Activated T-helper 2 cell treated with anti-CD3 and anti-CD28 coated beads, Interferon-gamma antibody, Interleukin-2, Interleukin-4, amounts not matched to agents 10 μg/mL and 5 μg/mL and 100 μg/mL, durations not matched to agents 14 hours and 24 hours and 36 hours (primary cell): ENCODE results near the gene HAPLN2. TPM values are rescaled to one million over a fixed set of nuclear protein-coding genes. Genes with fewer than 3 reads are reported as not detected.

Experiments used
- DNase-seq: peaks from one replicate; pipeline ENCODE4 v3.0.0; 2021; ENCODE audit warnings: low spot score
- H3K27ac Mint-ChIP-seq: one replicate; pipeline ENCODE4 v1.8.0; 2021; ENCODE audit warnings: mixed read lengths
- H3K27me3 Mint-ChIP-seq: one replicate; pipeline ENCODE4 v1.8.0; 2021; ENCODE audit warnings: low read depth, mixed read lengths
- H3K36me3 Mint-ChIP-seq: one replicate; pipeline ENCODE4 v1.8.0; 2021; ENCODE audit warnings: low read depth, mixed read lengths
- H3K4me1 Mint-ChIP-seq: one replicate; pipeline ENCODE4 v1.8.0; 2021; ENCODE audit warnings: low read depth, mixed read lengths
- H3K4me3 Mint-ChIP-seq: one replicate; pipeline ENCODE4 v1.8.0; 2021; ENCODE audit warnings: low read depth, mild to moderate bottlenecking, moderate library complexity, mixed read lengths
- H3K9me3 Mint-ChIP-seq: one replicate; pipeline ENCODE4 v1.8.0; 2021; ENCODE audit warnings: mixed read lengths
- intact Hi-C: fragments of 100-400 bp; cut with micrococcal nuclease; formaldehyde crosslinking; loops from one replicate; pipeline ENCODE4 v1.15.1; 2023
- total RNA-seq: library from RNA; stranded (reverse); gene quantifications from 2 replicates; pipeline ENCODE4 v1.2.3, GENCODE V29; 2022

HAPLN2 gene
- total RNA-seq, 1 donor from 2014 or later = not detected

- no peaks in the 10 kb centered on the region for H3K36me3 Mint-ChIP-seq
- no peaks in the 10 kb centered on the region for H3K9me3 Mint-ChIP-seq
- H3K4me1 Mint-ChIP-seq = peaks cover 19% of the 10 kb centered on the region
- peaks cover 57% of the 10 kb centered on the region for H3K27me3 Mint-ChIP-seq
- intact Hi-C loops = no loop called here
- H3K4me3 Mint-ChIP-seq = no peak overlapping the region
- no peak overlapping the region for H3K27ac Mint-ChIP-seq
- DNase-seq = no peak
Observed at GRCh38 chr1:156645666-156646065, 26.5 kb downstream of the HAPLN2 start.

GRCh38 chr1:156646738-156647211 is 27.6 kb downstream of the HAPLN2 start:
- Mint-ChIP-seq H3K27ac (no peak overlapping the region), H3K4me3 (no peak overlapping the region), H3K27me3 (peaks cover 46% of the 10 kb centered on the region), H3K9me3 (no peaks in the 10 kb centered on the region), H3K4me1 (peaks cover 15% of the 10 kb centered on the region), H3K36me3 (no peaks in the 10 kb centered on the region)
- intact Hi-C loops = no loop called here
- DNase-seq = no peak

DNA sequence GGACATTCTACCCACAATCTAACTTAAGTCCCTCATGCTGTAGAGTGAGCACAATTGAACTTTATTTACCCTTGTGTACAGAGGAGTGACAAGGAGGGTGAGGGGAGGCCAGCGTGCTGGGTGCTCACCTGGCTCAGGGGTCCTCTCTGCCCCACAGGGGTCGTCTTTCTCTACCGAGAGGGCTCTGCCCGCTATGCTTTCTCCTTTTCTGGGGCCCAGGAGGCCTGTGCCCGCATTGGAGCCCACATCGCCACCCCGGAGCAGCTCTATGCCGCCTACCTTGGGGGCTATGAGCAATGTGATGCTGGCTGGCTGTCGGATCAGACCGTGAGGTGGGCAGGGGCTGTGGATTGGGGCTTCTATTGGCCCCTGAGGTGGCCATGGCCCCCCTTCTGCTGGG is 28.1 kb downstream of the HAPLN2 start:
- intact Hi-C loops = no loop called here
- H3K9me3 Mint-ChIP-seq = no peaks in the 10 kb centered on the region
- peaks cover 15% of the 10 kb centered on the region for H3K4me1 Mint-ChIP-seq
- H3K36me3 Mint-ChIP-seq = no peaks in the 10 kb centered on the region
- H3K4me3 Mint-ChIP-seq = no peak overlapping the region
- H3K27ac Mint-ChIP-seq = no peak overlapping the region
- DNase-seq = no peak
- H3K27me3 Mint-ChIP-seq = peaks cover 49% of the 10 kb centered on the region

- Mint-ChIP-seq H3K27ac (no peak overlapping the region), H3K36me3 (no peaks in the 10 kb centered on the region), H3K4me3 (no peak overlapping the region), H3K9me3 (no peaks in the 10 kb centered on the region), H3K4me1 (peaks cover 7% of the 10 kb centered on the region), H3K27me3 (peaks cover 44% of the 10 kb centered on the region)
- DNase-seq = no peak
- intact Hi-C loops = no loop called here
Observed at GRCh38 chr1:156648496-156648895, 29.3 kb downstream of the HAPLN2 start.

DNA sequence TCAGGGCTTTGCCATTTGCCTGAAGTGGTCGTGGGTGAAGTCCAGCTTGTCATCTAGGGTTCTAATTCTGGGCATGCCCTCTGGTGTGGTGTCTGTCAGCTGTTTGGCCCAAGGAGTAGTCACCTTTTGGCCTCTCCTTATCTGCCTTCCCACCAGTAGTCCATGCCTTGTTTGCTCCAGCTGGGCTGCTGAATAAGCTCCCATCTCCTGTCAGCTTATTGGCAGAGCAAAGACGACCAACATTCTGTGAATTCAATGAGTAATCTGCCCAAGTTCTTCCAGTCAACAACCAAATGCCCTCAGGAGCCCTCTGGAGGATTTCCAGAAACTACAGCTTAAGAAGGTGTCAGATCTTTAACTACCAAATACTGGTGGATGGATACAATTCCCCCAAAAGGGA is 29.7 kb downstream of the HAPLN2 start:
- H3K36me3 Mint-ChIP-seq = no peaks in the 10 kb centered on the region
- peaks cover 2% of the 10 kb centered on the region for H3K4me1 Mint-ChIP-seq
- peaks cover 42% of the 10 kb centered on the region for H3K27me3 Mint-ChIP-seq
- H3K4me3 Mint-ChIP-seq = no peak overlapping the region
- DNase-seq = no peak
- no peak overlapping the region for H3K27ac Mint-ChIP-seq
- intact Hi-C loops = no loop called here
- no peaks in the 10 kb centered on the region for H3K9me3 Mint-ChIP-seq

DNA sequence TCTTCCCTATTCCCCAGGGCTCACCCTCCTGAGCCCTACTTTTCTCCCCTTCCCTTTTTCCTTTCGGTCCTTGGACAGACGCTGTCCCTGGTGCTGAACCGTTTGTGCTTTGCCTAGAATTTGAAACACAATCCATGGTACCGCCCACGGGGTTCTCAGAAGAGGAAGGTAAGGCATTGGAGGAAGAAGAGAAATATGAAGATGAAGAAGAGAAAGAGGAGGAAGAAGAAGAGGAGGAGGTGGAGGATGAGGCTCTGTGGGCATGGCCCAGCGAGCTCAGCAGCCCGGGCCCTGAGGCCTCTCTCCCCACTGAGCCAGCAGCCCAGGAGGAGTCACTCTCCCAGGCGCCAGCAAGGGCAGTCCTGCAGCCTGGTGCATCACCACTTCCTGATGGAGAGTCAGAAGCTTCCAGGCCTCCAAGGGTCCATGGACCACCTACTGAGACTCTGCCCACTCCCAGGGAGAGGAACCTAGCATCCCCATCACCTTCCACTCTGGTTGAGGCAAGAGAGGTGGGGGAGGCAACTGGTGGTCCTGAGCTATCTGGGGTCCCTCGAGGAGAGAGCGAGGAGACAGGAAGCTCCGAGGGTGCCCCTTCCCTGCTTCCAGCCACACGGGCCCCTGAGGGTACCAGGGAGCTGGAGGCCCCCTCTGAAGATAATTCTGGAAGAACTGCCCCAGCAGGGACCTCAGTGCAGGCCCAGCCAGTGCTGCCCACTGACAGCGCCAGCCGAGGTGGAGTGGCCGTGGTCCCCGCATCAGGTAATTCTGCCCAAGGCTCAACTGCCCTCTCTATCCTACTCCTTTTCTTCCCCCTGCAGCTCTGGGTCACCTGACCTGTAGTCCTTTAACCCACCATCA is 33.1 kb downstream of the HAPLN2 start:
- DNase-seq = no peak
- H3K36me3 Mint-ChIP-seq = no peaks in the 10 kb centered on the region
- no peak overlapping the region for H3K27ac Mint-ChIP-seq
- H3K27me3 Mint-ChIP-seq = peaks cover 48% of the 10 kb centered on the region
- no peak overlapping the region for H3K4me3 Mint-ChIP-seq
- intact Hi-C loops = no loop called here
- H3K9me3 Mint-ChIP-seq = no peaks in the 10 kb centered on the region
- H3K4me1 Mint-ChIP-seq = peaks cover 6% of the 10 kb centered on the region

GRCh38 chr1:156652992-156653355 is 33.8 kb downstream of the HAPLN2 start:
- H3K27me3 Mint-ChIP-seq = peaks cover 49% of the 10 kb centered on the region
- H3K27ac Mint-ChIP-seq = no peak overlapping the region
- intact Hi-C loops = no loop called here
- no peaks in the 10 kb centered on the region for H3K36me3 Mint-ChIP-seq
- no peak for DNase-seq
- H3K4me3 Mint-ChIP-seq = no peak overlapping the region
- peaks cover 11% of the 10 kb centered on the region for H3K4me1 Mint-ChIP-seq
- H3K9me3 Mint-ChIP-seq = no peaks in the 10 kb centered on the region

DNA sequence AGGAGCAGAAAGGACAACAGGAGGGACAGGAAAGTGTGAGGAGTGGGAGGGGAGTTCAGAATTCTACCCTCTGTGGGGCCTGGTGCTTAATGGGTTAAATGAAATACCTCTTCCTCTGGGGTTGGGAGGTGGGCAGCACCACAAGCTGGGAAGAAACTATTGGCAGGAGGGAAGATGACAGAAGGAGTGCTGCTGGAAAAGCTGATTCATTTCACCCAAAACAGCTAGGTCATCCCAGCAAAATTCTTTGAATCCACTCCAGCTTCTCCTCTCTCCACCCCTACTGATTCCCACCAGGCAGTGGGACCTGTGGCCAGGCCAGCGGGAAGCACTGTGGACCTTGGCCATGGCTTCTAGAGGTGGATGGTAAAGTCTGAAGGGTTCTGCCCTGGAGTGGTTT is 35.5 kb downstream of the HAPLN2 start:
- DNase-seq = no peak
- H3K4me1 Mint-ChIP-seq = peaks cover 20% of the 10 kb centered on the region
- peaks cover 40% of the 10 kb centered on the region for H3K27me3 Mint-ChIP-seq
- intact Hi-C loops = no loop called here
- no peak overlapping the region for H3K27ac Mint-ChIP-seq
- no peaks in the 10 kb centered on the region for H3K9me3 Mint-ChIP-seq
- H3K4me3 Mint-ChIP-seq = no peak overlapping the region
- H3K36me3 Mint-ChIP-seq = no peaks in the 10 kb centered on the region

DNA sequence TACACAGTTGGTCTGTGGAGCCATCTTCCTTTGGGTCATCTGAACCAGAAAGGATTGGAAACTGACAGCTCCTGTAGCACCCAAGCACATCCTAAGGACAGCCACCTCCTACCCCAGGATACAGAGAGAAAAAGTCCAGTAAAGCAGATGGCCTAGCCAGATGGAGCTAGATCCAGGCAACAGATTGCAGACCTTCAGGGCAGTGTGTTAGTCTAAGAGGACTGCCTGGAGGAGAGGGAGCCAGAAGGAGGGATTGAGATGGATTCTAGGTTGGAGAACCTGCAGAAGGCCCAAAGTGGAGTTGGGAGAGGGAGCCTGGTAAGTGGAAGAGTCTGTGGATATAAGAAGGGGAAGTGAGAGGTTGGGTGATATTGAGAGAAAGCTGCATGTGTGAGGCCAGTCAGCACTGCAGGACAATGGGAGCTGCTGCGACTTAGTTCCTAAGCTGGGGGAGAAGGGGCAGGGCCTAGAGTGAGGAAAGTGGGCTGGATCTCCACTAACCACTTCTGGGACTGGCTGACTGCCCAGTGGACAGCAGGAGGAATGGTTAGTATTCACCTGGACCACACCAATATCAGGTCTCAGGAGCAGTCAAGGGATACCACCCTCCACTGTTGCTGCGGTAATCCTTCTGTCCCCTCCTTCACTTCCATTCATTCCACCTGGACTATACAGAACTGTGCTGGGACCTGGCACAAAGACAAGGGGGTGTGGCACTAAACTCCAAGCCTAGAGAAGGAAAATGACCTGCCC is 36.1 kb downstream of the HAPLN2 start:
- Mint-ChIP-seq H3K36me3 (no peaks in the 10 kb centered on the region), H3K9me3 (no peaks in the 10 kb centered on the region), H3K4me3 (no peak overlapping the region), H3K27ac (no peak overlapping the region), H3K4me1 (peaks cover 25% of the 10 kb centered on the region), H3K27me3 (peaks cover 39% of the 10 kb centered on the region)
- DNase-seq = no peak
- intact Hi-C loops = no loop called here

- intact Hi-C loops = no loop called here
- Mint-ChIP-seq H3K9me3 (no peaks in the 10 kb centered on the region), H3K4me1 (peaks cover 29% of the 10 kb centered on the region), H3K27me3 (peaks cover 39% of the 10 kb centered on the region), H3K27ac (no peak overlapping the region), H3K4me3 (no peak overlapping the region), H3K36me3 (no peaks in the 10 kb centered on the region)
- no peak for DNase-seq
Observed at GRCh38 chr1:156655904-156656516, 36.8 kb downstream of the HAPLN2 start.

GRCh38 chr1:156656806-156657740 is 37.9 kb downstream of the HAPLN2 start:
- Mint-ChIP-seq H3K4me1 (peaks cover 37% of the 10 kb centered on the region), H3K27me3 (peaks cover 36% of the 10 kb centered on the region), H3K4me3 (peak overlapping the region; percentile 23), H3K36me3 (no peaks in the 10 kb centered on the region), H3K9me3 (no peaks in the 10 kb centered on the region), H3K27ac (no peak overlapping the region)
- intact Hi-C loops = loop anchor here (1.0 kb wide), 1 partner anchor 31 kb away; no protein-coding TSS in a partner anchor
- DNase-seq = peak; percentile 58

GRCh38 chr1:156657741-156658319 is 38.6 kb downstream of the HAPLN2 start:
- H3K9me3 Mint-ChIP-seq = no peaks in the 10 kb centered on the region
- peaks cover 35% of the 10 kb centered on the region for H3K27me3 Mint-ChIP-seq
- H3K4me3 Mint-ChIP-seq = peak overlapping the region; percentile 23
- peak overlapping the region; percentile 2 for H3K27ac Mint-ChIP-seq
- intact Hi-C loops = loop anchor here (1.0 kb wide), 1 partner anchor 32 kb away; no protein-coding TSS in a partner anchor
- H3K36me3 Mint-ChIP-seq = no peaks in the 10 kb centered on the region
- no peak for DNase-seq
- peaks cover 40% of the 10 kb centered on the region for H3K4me1 Mint-ChIP-seq
